Naive B cell (primary cell): Measurements from ENCODE around the gene HNRNPC. TPM values are rescaled to one million over a fixed set of nuclear protein-coding genes. Genes with fewer than 3 reads are reported as not detected.
A peak's percentile ranks its signal among the peaks of the same experiment; 100 is the strongest.
"Not testable (repeated sequence)": the region's sequence is repeated elsewhere in the genome, so short reads cannot be mapped to it uniquely, and the experiment has no call there.

Source experiments
- ATAC-seq, 2 donors: fragments of 150-1000 bp; cut with Tn5 transposase; 2 replicates each; pipeline ENCODE4 v1.10.0; 2021; ENCODE audit warnings: low read depth in 2 of 2, mild to moderate bottlenecking in 2 of 2, moderate library complexity in 2 of 2
- DNase-seq: peaks from one replicate; pipeline ENCODE4 v3.0.0; 2022
- H3K27ac Mint-ChIP-seq, 6 donors: one replicate each; pipeline ENCODE4 v1.8.0; 2020 to 2022; ENCODE audit warnings: mild to moderate bottlenecking in 6 of 6, mixed read lengths in 6 of 6, moderate library complexity in 5 of 6, inconsistent platforms in 2 of 6
- H3K27me3 Mint-ChIP-seq, 3 donors: one replicate each; pipeline ENCODE4 v1.8.0; 2021 to 2022; ENCODE audit warnings: mixed read lengths in 3 of 3, mild to moderate bottlenecking in 1 of 3
- H3K36me3 Mint-ChIP-seq, 2 donors: one replicate each; pipeline ENCODE4 v1.8.0; 2020 to 2022; ENCODE audit warnings: mixed read lengths in 2 of 2, inconsistent platforms in 1 of 2, mild to moderate bottlenecking in 1 of 2
- H3K4me1 Mint-ChIP-seq, 3 donors: one replicate each; pipeline ENCODE4 v1.8.0; 2020 to 2022; ENCODE audit warnings: mixed read lengths in 3 of 3, inconsistent platforms in 1 of 3, mild to moderate bottlenecking in 1 of 3, moderate library complexity in 1 of 3
- H3K4me3 Mint-ChIP-seq, 8 donors: one replicate each; pipeline ENCODE4 v1.8.0; 2020 to 2022; ENCODE audit warnings: mild to moderate bottlenecking in 8 of 8, mixed read lengths in 8 of 8, moderate library complexity in 8 of 8, inconsistent platforms in 2 of 8
- H3K9me3 Mint-ChIP-seq, 7 donors: one replicate each; pipeline ENCODE4 v1.8.0; 2020 to 2022; ENCODE audit warnings: mixed read lengths in 7 of 7, mild to moderate bottlenecking in 5 of 7, inconsistent platforms in 2 of 7, moderate library complexity in 1 of 7
- polyA plus RNA-seq, 6 donors: library from polyadenylated mRNA; unstranded; fragments of 300-500 nt; fragmentation: Illumina TruSeq; gene quantifications; one replicate each; pipeline ENCODE4 v1.2.3, GENCODE V29; 2021; ENCODE audit warnings: low read depth in 6 of 6

The HNRNPC gene
- polyA plus RNA-seq, 6 donors from 2014 or later = 797 to 1,243 (median 873) TPM

DNA sequence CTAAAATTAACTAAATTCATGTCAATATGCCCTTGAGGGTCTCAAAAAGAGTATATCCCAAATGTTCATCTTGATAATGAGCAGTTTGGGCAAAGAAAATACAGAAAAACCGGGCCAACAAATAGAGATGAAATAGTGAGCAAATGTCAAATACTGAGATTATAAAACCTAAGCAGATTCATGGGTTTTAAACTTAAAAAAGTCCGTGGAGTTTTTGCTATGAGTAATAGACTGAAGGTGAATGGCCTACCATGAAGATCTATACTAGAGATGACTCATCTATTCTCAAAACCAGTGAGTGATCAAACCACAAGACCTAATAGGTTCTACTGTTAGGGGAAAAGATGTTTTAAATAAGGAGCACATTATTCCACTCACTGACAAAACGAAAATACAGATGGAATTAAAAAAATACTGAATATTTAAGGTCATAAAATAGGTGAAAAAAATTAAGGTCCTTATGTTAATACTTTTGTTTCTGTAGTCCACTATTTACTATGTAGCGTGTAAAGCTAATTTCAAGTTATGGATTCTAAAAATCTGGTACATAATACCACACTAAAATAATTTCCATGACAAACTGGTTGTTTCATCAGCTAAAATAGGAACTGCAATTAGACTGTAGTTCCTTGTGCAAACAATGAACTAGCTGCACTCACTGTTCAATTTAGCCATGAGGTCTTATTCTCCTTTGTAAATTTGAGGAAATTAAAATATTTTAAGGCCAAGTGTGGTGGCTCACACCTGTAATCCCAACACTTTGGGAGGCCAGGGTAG lies 5.0 kb downstream of the HNRNPC start:
- Mint-ChIP-seq H3K36me3 (peaks cover 34% of the 10 kb centered on the region in 2 donors), H3K4me1 (peaks cover 38 to 62% (median 56%) of the 10 kb centered on the region in 3 donors), H3K27ac (peak overlapping the region in 4 of 6 donors; percentile 37 to 88 (median 74)), H3K27me3 (no peaks in the 10 kb centered on the region), H3K4me3 (peak overlapping the region; percentile 17 to 98 (median 50)), H3K9me3 (peaks cover 0 to 2% (median 0%) of the 10 kb centered on the region in 7 donors)
- no peak for DNase-seq
- no peak for ATAC-seq

- Mint-ChIP-seq H3K27ac (peak overlapping the region in 3 of 6 donors; percentile 22 to 52 (median 37)), H3K27me3 (no peaks in the 10 kb centered on the region), H3K36me3 (peaks cover 31 to 34% of the 10 kb centered on the region in 2 donors), H3K4me3 (peak overlapping the region; percentile 23 to 98 (median 43)), H3K9me3 (no peaks in the 10 kb centered on the region), H3K4me1 (peaks cover 45 to 70% (median 61%) of the 10 kb centered on the region in 3 donors)
- peak; percentile 13 to 15 for ATAC-seq
- DNase-seq = no peak
These were observed 5.8 kb downstream of the HNRNPC start for GRCh38 chr14:21263284-21264024.

DNA sequence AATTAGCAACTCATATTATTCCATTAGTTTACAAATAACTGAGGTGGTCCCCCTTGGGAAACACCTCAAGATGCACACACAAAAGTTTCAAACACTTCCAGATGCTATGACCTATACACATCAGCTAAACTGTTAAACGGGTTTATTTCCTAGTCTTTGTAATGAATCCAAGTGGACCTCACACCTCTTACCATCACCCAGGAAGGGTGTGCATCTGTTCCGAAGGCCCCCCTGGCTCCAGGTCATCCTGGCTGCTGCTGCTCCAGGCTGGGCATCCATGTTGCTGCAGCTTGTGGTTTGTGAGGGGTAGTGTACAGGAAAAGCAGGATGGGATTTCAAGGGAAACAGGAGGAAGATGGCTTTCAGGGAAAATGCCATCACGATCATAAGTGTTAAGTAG lies 6.8 kb downstream of the HNRNPC start:
- Mint-ChIP-seq H3K9me3 (no peaks in the 10 kb centered on the region), H3K36me3 (peaks cover 26 to 28% of the 10 kb centered on the region in 2 donors), H3K4me3 (peak overlapping the region in 3 of 8 donors; percentile 4 to 76 (median 30)), H3K4me1 (peaks cover 46 to 71% (median 60%) of the 10 kb centered on the region in 3 donors), H3K27ac (peak overlapping the region in 1 of 6 donors; percentile 76), H3K27me3 (no peaks in the 10 kb centered on the region)
- DNase-seq (no peak), ATAC-seq (no peak)

DNA sequence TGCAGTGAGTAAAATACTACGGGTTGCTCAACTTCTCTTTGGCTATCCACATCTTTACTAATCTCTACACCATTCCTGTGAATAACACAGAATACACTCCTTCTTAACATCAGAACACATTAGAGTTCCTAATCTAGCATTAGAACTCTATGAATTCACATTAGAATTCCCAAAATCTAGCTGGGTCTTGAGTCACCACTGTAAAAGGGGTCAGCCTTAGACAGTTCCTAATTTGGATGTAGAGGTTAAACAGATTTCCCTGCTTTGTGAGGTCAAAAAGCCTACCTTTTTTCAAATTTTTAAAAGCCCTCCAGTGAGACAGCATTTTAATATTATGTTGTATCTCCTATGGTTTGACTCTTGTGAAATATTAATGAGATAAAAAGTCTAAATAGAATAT lies 7.4 kb downstream of the HNRNPC start:
- Mint-ChIP-seq H3K4me3 (no peak overlapping the region), H3K27me3 (no peaks in the 10 kb centered on the region), H3K36me3 (peaks cover 25 to 27% of the 10 kb centered on the region in 2 donors), H3K4me1 (peaks cover 48 to 73% (median 61%) of the 10 kb centered on the region in 3 donors), H3K27ac (peak overlapping the region in 1 of 6 donors; percentile 76), H3K9me3 (no peaks in the 10 kb centered on the region)
- ATAC-seq (no peak), DNase-seq (no peak)

DNA sequence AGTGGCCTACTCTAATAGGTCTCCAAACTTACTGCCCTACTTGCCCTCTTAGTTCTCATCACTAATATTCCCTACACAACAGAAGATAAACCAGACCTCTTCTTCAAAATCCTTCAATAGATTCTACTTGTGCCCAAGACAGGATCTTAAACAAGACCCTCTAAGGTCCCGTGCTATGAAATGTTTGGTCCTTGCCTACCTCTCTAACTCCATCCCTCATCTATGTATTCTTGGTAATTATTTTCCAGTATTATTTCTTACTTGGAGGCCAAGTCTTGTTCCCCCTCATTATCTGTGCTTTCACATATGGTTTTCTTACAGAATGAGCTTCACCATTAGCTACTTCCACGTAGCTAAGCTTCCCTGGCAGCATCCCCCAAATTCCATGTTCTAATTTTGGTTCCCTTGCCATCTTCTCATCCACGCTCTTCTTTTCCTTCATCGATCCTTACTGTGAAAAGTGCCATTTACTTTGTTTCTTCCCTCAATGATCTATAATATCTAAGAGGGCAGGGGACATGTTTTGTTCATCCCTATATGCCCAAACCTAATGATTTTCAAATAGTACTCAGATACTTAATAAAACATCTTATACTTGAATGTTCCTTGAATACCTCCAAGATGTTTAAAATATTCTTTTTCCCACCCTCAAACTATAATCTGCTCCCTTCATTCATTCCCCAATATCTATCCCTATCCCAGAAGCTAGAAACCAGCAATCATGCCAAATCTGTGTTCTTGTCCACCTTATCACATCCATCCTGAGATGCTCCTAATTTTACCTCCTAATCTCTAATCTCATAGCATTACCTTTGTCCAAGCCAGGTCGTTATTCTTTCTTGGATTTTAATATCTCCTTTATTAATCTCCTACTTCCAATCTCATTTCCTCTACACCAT lies 10.1 kb downstream of the HNRNPC start:
- Mint-ChIP-seq H3K36me3 (peaks cover 25 to 27% of the 10 kb centered on the region in 2 donors), H3K27me3 (no peaks in the 10 kb centered on the region), H3K4me3 (peak overlapping the region in 2 of 8 donors; percentile 7 to 53), H3K27ac (peak overlapping the region; percentile 24 to 88 (median 68)), H3K9me3 (no peaks in the 10 kb centered on the region), H3K4me1 (peaks cover 62 to 71% (median 65%) of the 10 kb centered on the region in 3 donors)
- no peak for DNase-seq
- no peak for ATAC-seq

- no peaks in the 10 kb centered on the region for H3K27me3 Mint-ChIP-seq
- peaks cover 20 to 25% of the 10 kb centered on the region in 2 donors for H3K36me3 Mint-ChIP-seq
- ATAC-seq = no peak
- peak overlapping the region in 1 of 8 donors; percentile 37 for H3K4me3 Mint-ChIP-seq
- H3K27ac Mint-ChIP-seq = peak overlapping the region in 5 of 6 donors; percentile 7 to 62 (median 26)
- H3K4me1 Mint-ChIP-seq = peaks cover 53 to 67% (median 56%) of the 10 kb centered on the region in 3 donors
- no peak for DNase-seq
- H3K9me3 Mint-ChIP-seq = no peaks in the 10 kb centered on the region
These were observed 11.0 kb downstream of the HNRNPC start for GRCh38 chr14:21258005-21258888.

GRCh38 chr14:21257394-21257909 lies 11.8 kb downstream of the HNRNPC start:
- no peaks in the 10 kb centered on the region for H3K27me3 Mint-ChIP-seq
- peak overlapping the region in 5 of 6 donors; percentile 49 to 91 (median 62) for H3K27ac Mint-ChIP-seq
- ATAC-seq (no peak), DNase-seq (no peak)
- peaks cover 16 to 20% of the 10 kb centered on the region in 2 donors for H3K36me3 Mint-ChIP-seq
- peaks cover 48 to 68% (median 50%) of the 10 kb centered on the region in 3 donors for H3K4me1 Mint-ChIP-seq
- no peaks in the 10 kb centered on the region for H3K9me3 Mint-ChIP-seq
- H3K4me3 Mint-ChIP-seq = peak overlapping the region in 4 of 8 donors; percentile 28 to 53 (median 42)

- DNase-seq (no peak), ATAC-seq (no peak)
- Mint-ChIP-seq H3K36me3 (peaks cover 9 to 15% of the 10 kb centered on the region in 2 donors), H3K9me3 (no peaks in the 10 kb centered on the region), H3K27ac (peak overlapping the region in 5 of 6 donors; percentile 46 to 88 (median 68)), H3K4me3 (peak overlapping the region in 2 of 8 donors; percentile 28 to 77), H3K4me1 (peaks cover 48 to 66% (median 50%) of the 10 kb centered on the region in 3 donors), H3K27me3 (no peaks in the 10 kb centered on the region)
These were observed 12.5 kb downstream of the HNRNPC start for GRCh38 chr14:21256539-21257393.

DNA sequence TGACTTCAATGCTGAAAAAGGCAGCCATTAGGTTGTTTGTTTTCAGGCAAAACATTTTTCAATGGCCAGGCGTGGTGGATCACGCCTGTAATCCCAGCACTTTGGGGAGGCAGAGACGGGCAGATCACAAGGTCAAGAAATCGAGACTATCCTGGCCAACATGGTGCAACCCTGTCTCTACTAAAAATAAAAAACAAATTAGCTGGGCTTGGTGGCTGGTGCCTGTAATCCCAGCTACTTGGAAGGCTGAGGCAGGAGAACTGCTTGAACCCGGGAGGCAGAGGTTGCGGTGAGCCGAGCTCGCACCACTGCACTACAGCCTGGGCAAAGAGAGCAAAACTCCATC lies 13.2 kb downstream of the HNRNPC start:
- H3K9me3 Mint-ChIP-seq, DNase-seq, H3K27me3 Mint-ChIP-seq, ATAC-seq: not testable (repeated sequence)
- H3K4me1 Mint-ChIP-seq = peaks cover 43 to 73% (median 44%) of the 10 kb centered on the region in 3 donors
- H3K36me3 Mint-ChIP-seq = peaks cover 4 to 10% of the 10 kb centered on the region in 2 donors
- peak overlapping the region in 3 of 6 donors; percentile 55 to 72 (median 62) for H3K27ac Mint-ChIP-seq
- peak overlapping the region in 3 of 8 donors; percentile 22 to 25 (median 22) for H3K4me3 Mint-ChIP-seq

- Mint-ChIP-seq H3K27ac (peak overlapping the region in 5 of 6 donors; percentile 12 to 72 (median 55)), H3K9me3 (no peaks in the 10 kb centered on the region), H3K4me3 (peak overlapping the region in 4 of 8 donors; percentile 22 to 28 (median 24)), H3K4me1 (peaks cover 41 to 73% (median 43%) of the 10 kb centered on the region in 3 donors), H3K27me3 (no peaks in the 10 kb centered on the region), H3K36me3 (peaks cover 6 to 10% of the 10 kb centered on the region in 2 donors)
- ATAC-seq = no peak
- DNase-seq = no peak
These were observed 13.7 kb downstream of the HNRNPC start for GRCh38 chr14:21255385-21256101.
